K562 (cell line): ENCODE measurements around the gene ATP6V0A1. TPM values are rescaled to one million over a fixed set of nuclear protein-coding genes. Genes with fewer than 3 reads are reported as not detected.

Experiments used
- CREB3L1 ChIP-seq: fragments of 450-650 bp; IDR thresholded peaks from 2 replicates; pipeline ENCODE4 v1.6.1; 2014; ENCODE audit warnings: low read depth, mild to moderate bottlenecking, moderate library complexity, borderline replicate concordance
- CTBP1 ChIP-seq: fragments of 450-650 bp; IDR thresholded peaks from 2 replicates; pipeline ENCODE4 v1.6.1; 2016; ENCODE audit warnings: borderline replicate concordance
- ELF4 ChIP-seq: fragments of 450-650 bp; formaldehyde crosslinking; IDR thresholded peaks from 2 replicates; pipeline ENCODE4 v1.4.0; 2022; ENCODE audit warnings: missing genetic modification characterization
- ELK1 ChIP-seq: sonication (generic); formaldehyde crosslinking; IDR thresholded peaks from 2 replicates; pipeline ENCODE4 v1.8.1; 2022; ENCODE audit warnings: missing genetic modification reagents
- HMGXB4 ChIP-seq: sonication (generic); formaldehyde crosslinking; IDR thresholded peaks from 2 replicates; pipeline ENCODE4 v1.8.1; 2023; ENCODE audit warnings: mild to moderate bottlenecking, missing genetic modification reagents
- KDM1A ChIP-seq, 2 experiments: fragments of 450-650 bp; IDR thresholded peaks; 2 replicates each; pipeline ENCODE4 v1.6.1; 2016; ENCODE audit warnings: mild to moderate bottlenecking in 2 of 2
- MEIS2 ChIP-seq: fragments of 450-650 bp; IDR thresholded peaks from 2 replicates; pipeline ENCODE4 v1.6.1; 2014; ENCODE audit warnings: mild to moderate bottlenecking; ENCODE audit not compliant: partially characterized antibody
- MTF1 ChIP-seq: fragments of 250-450 bp; sonication (Bioruptor Pico); IDR thresholded peaks from 2 replicates; pipeline ENCODE4 v1.9.0; 2021; ENCODE audit warnings: moderate library complexity, mild to moderate bottlenecking, inconsistent platforms, borderline replicate concordance
- MXI1 ChIP-seq: IDR thresholded peaks from 2 replicates; pipeline ENCODE4 v1.6.1; 2011; ENCODE audit warnings: low read depth, mild to moderate bottlenecking, improper control_type of control experiment, low read length
- PCBP2 ChIP-seq: fragments of 200-400 bp; formaldehyde crosslinking; IDR thresholded peaks from 2 replicates; pipeline ENCODE4 v1.6.1; 2018; ENCODE audit warnings: low read length, low read depth, mild to moderate bottlenecking, moderate library complexity; ENCODE audit not compliant: poor library complexity, severe bottlenecking
- TAF1 ChIP-seq: IDR thresholded peaks from 2 replicates; pipeline ENCODE4 v1.6.1; 2011; ENCODE audit warnings: mild to moderate bottlenecking, low read length, moderate library complexity; ENCODE audit not compliant: insufficient read depth, control insufficient read depth, severe bottlenecking; ENCODE audit errors: extremely low read depth
- TARDBP ChIP-seq: fragments of 450-650 bp; IDR thresholded peaks from 2 replicates; pipeline ENCODE4 v1.6.1; 2016
- TCF7 ChIP-seq: sonication (generic); IDR thresholded peaks from 2 replicates; pipeline ENCODE4 v1.6.1; 2016; ENCODE audit warnings: antibody characterized with exemption, borderline replicate concordance
- TCF7L2 ChIP-seq: fragments of 150-350 bp; IDR thresholded peaks from 2 replicates; pipeline ENCODE4 v1.6.1; 2016; ENCODE audit warnings: low read depth, mild to moderate bottlenecking, low read length, moderate library complexity
- TFE3 ChIP-seq: fragments of 450-650 bp; formaldehyde crosslinking; IDR thresholded peaks from 2 replicates; pipeline ENCODE4 v1.4.0; 2020; ENCODE audit warnings: mild to moderate bottlenecking, mixed read lengths
- TGIF2 ChIP-seq: sonication (generic); formaldehyde crosslinking; IDR thresholded peaks from 2 replicates; pipeline ENCODE4 v1.8.1; 2022; ENCODE audit warnings: mild to moderate bottlenecking, missing genetic modification reagents, moderate library complexity
- THRB ChIP-seq: fragments of 450-650 bp; formaldehyde crosslinking; conservative IDR thresholded peaks from 2 replicates; pipeline ENCODE4 v1.4.0; 2022; ENCODE audit warnings: mild to moderate bottlenecking, missing genetic modification characterization
- ZNF146 ChIP-seq: IDR thresholded peaks from one replicate; pipeline ENCODE4 v1.6.1; 2018; ENCODE audit warnings: missing compliant biosample characterization; ENCODE audit not compliant: unreplicated experiment
- ZNF184 ChIP-seq: sonication (generic); formaldehyde crosslinking; IDR thresholded peaks from 2 replicates; pipeline ENCODE4 v1.5.0; 2020; ENCODE audit warnings: missing genetic modification reagents
- ZNF76 ChIP-seq: fragments of 250-450 bp; sonication (Bioruptor Pico); IDR thresholded peaks from 2 replicates; pipeline ENCODE4 v1.4.0; 2020; ENCODE audit warnings: mild to moderate bottlenecking, moderate library complexity, borderline replicate concordance
- polyA plus RNA-seq, 8 experiments: library from polyadenylated mRNA; depleted of rRNA in 4 of 8; stranded (reverse) in 5 of 8; unstranded in 3 of 8; fragments of >200 nt; fragmentation: Nextera tagmentation in 2 of 8; fragmentation: Illumina TruSeq in 1 of 8; extraction: Ambion mirVana in 2 of 8; extraction: Trizol in 1 of 8; gene quantifications; 2 replicates each; pipeline versions ENCODE4 v1.2.1 to v1.2.3, GENCODE V29; 2011 to 2014; ENCODE audit warnings: inconsistent platforms in 1 of 8, missing spikeins in 1 of 8
- total RNA-seq, 7 experiments: library from RNA; depleted of rRNA in 6 of 7; stranded (reverse); fragments of >200 nt in 6 of 7; fragmentation: Illumina TruSeq in 2 of 7; extraction: Trizol in 2 of 7; gene quantifications; 2 replicates each; pipeline versions ENCODE4 v1.2.1 to v1.2.3, GENCODE V29; 2011 to 2021; ENCODE audit warnings: low replicate concordance in 1 of 7

Gene ATP6V0A1
- total and polyA plus RNA-seq, 9 of the 15 experiments (the other 6 are each of a cell fraction or from before 2014, with no cell fraction given) = 11.8 to 158 (median 75.5) TPM

GRCh38 chr17:42535155-42536047 is 76.7 kb downstream of the ATP6V0A1 start (continued):
- TF ChIP-seq THRB (CRISPR knock-in tag) = no peak; the same call in 1 of the 2 replicates
- peak; percentile 60 for TF ChIP-seq TFE3 (CRISPR knock-in tag)
- TF ChIP-seq CTBP1 = peak; percentile 13; the same call in 1 of the 2 replicates
- TF ChIP-seq KDM1A (IDR thresholded peaks at IDR 0.05) = peak in 1 of 2 experiments; percentile 41; a peak in 1 of 4 replicates
- TF ChIP-seq TAF1 = no peak
- peak; percentile 99 for TF ChIP-seq ZNF76 (CRISPR knock-in tag)
- TF ChIP-seq TCF7 = no peak
- no peak for TF ChIP-seq ELK1 (CRISPR knock-in tag)
- TF ChIP-seq MEIS2 = no peak
- TF ChIP-seq HMGXB4 (CRISPR knock-in tag) = no peak
- TF ChIP-seq MTF1 (CRISPR knock-in tag) = peak; percentile 93
- no peak for TF ChIP-seq ZNF146 (CRISPR knock-in tag)
- no peak for TF ChIP-seq MXI1
- TF ChIP-seq CREB3L1 = no peak
- TF ChIP-seq TGIF2 (CRISPR knock-in tag) = no peak
- TF ChIP-seq PCBP2 = no peak
- peak; percentile 91 for TF ChIP-seq ELF4 (CRISPR knock-in tag)
- TF ChIP-seq TARDBP = no peak
- TF ChIP-seq TCF7L2 = no peak
- no peak for TF ChIP-seq ZNF184 (CRISPR knock-in tag)
